OCI-LY7 (cell line): Measurements from ENCODE around the gene GOLGA8A.

Experiments
- CTCF ChIP-seq: fragments of 200-600 bp; sonication (generic); conservative IDR thresholded peaks from 2 replicates; pipeline ENCODE4 v1.5.1; 2014; ENCODE audit warnings: mild to moderate bottlenecking, antibody characterized with exemption, low read length, moderate library complexity, mixed read lengths
- EZH2phosphoT487 ChIP-seq: fragments of 200-600 bp; sonication (generic); IDR thresholded peaks from 2 replicates; pipeline ENCODE4 v1.6.1; 2018; ENCODE audit warnings: low read depth, borderline replicate concordance, mild to moderate bottlenecking, mixed run types, antibody characterized with exemption, low read length, moderate library complexity, mixed read lengths

GRCh38 chr15:34483644-34484043 lies 46.0 kb upstream of the GOLGA8A start:
- TF ChIP-seq CTCF (no peak), EZH2phosphoT487 (no peak)
